SK-N-SH (cell line): Measurements from ENCODE around the gene ARMH3. TPM values are rescaled to one million over a fixed set of nuclear protein-coding genes. Genes with fewer than 3 reads are reported as not detected.

Experiments used
- CTCF ChIA-PET: fragments of 300-600, 350-600 bp; formaldehyde crosslinking; extraction: SDS; loops from one replicate; lab custom pipeline; 2021; lab: Yijun Ruan, JAX
- POLR2A ChIA-PET: fragments of 350-600 bp; sonication (Branson Sonifier 250); formaldehyde crosslinking; extraction: SDS; loops from one replicate; lab custom pipeline; 2020; ENCODE audit warnings: antibody characterized with exemption, inconsistent platforms; lab: Yijun Ruan, JAX
- DNase-seq: peaks from one replicate; pipeline ENCODE4 v3.0.0; 2012
- H2AFZ ChIP-seq: fragments of 200-600 bp; sonication (generic); 2 replicates; pipeline ENCODE4 v1.8.1; 2016; ENCODE audit warnings: antibody characterized with exemption, mild to moderate bottlenecking, low read depth
- H3F3A ChIP-seq: fragments of 200-600 bp; sonication (generic); replicated peaks from 2 replicates; pipeline ENCODE3; 2016; ENCODE audit warnings: antibody characterized with exemption, mild to moderate bottlenecking; ENCODE audit not compliant: insufficient read depth
- H3K27ac ChIP-seq, 2 experiments: fragments of 200-500 bp in 1 of 2; fragments of 200-600 bp in 1 of 2; sonication (Bioruptor generic) in 1 of 2; sonication (generic), shearing (Covaris generic) in 1 of 2; 2 replicates each; pipeline versions ENCODE4 v1.5.1 to v1.6.1; 2014 to 2016; ENCODE audit warnings: low read depth in 2 of 2, inconsistent platforms in 1 of 2, low read length in 1 of 2, mild to moderate bottlenecking in 1 of 2, mixed read lengths in 1 of 2
- H3K27me3 ChIP-seq: fragments of 200-600 bp; sonication (generic), shearing (Covaris generic); 2 replicates; pipeline ENCODE4 v1.6.1; 2016; ENCODE audit warnings: mixed run types; ENCODE audit not compliant: insufficient read depth
- H3K36me3 ChIP-seq, 2 experiments: fragments of 200-500 bp in 1 of 2; fragments of 200-600 bp in 1 of 2; sonication (Bioruptor generic) in 1 of 2; sonication (generic) in 1 of 2; replicated peaks in 1 of 2; 2 replicates each; pipeline versions ENCODE3 to v1.5.1; 2014 to 2016; ENCODE audit warnings: low read length in 1 of 2, mild to moderate bottlenecking in 1 of 2; ENCODE audit not compliant: insufficient read depth in 2 of 2, control insufficient read depth in 1 of 2
- H3K4me1 ChIP-seq, 2 experiments: fragments of 200-500 bp in 1 of 2; fragments of 200-600 bp in 1 of 2; sonication (Bioruptor generic) in 1 of 2; sonication (generic), shearing (Covaris generic) in 1 of 2; 2 replicates each; pipeline versions ENCODE4 v1.5.1 to v1.6.1; 2014 to 2016; ENCODE audit warnings: low read depth in 1 of 2, low read length in 1 of 2, mixed run types in 1 of 2; ENCODE audit not compliant: insufficient read depth in 2 of 2, control insufficient read depth in 1 of 2
- H3K4me2 ChIP-seq: fragments of 200-600 bp; sonication (generic), shearing (Covaris generic); 2 replicates; pipeline ENCODE4 v1.6.1; 2017; ENCODE audit warnings: mixed run types
- H3K4me3 ChIP-seq, 2 experiments: fragments of 200-500 bp in 1 of 2; fragments of 200-600 bp in 1 of 2; sonication (Bioruptor generic) in 1 of 2; sonication (generic), shearing (Covaris generic) in 1 of 2; 2 replicates each; pipeline versions ENCODE4 v1.5.1 to v1.8.1; 2014 to 2016; ENCODE audit warnings: low read depth in 2 of 2, inconsistent platforms in 1 of 2, low read length in 1 of 2, mild to moderate bottlenecking in 1 of 2, mixed read lengths in 1 of 2, moderate library complexity in 1 of 2
- H3K79me2 ChIP-seq: fragments of 200-600 bp; sonication (generic); 2 replicates; pipeline ENCODE4 v1.8.1; 2017; ENCODE audit warnings: mild to moderate bottlenecking; ENCODE audit not compliant: insufficient read depth
- H3K9ac ChIP-seq: fragments of 200-600 bp; sonication (generic); 2 replicates; pipeline ENCODE4 v1.6.1; 2017; ENCODE audit warnings: mixed run types
- H3K9me2 ChIP-seq: fragments of 200-600 bp; sonication (generic); 2 replicates; pipeline ENCODE4 v1.6.1; 2017; ENCODE audit warnings: mixed run types
- H3K9me3 ChIP-seq: fragments of 200-600 bp; sonication (generic); 2 replicates; pipeline ENCODE4 v1.6.1; 2017; ENCODE audit warnings: mixed run types, mild to moderate bottlenecking, moderate library complexity
- H4K20me1 ChIP-seq: fragments of 200-600 bp; sonication (generic); 2 replicates; pipeline ENCODE4 v1.6.1; 2017; ENCODE audit warnings: mild to moderate bottlenecking, mixed run types; ENCODE audit not compliant: insufficient read depth
- FOSL2 ChIP-seq: IDR thresholded peaks from 2 replicates; pipeline ENCODE4 v1.4.0; 2012; ENCODE audit warnings: low read depth, mild to moderate bottlenecking, moderate library complexity, borderline replicate concordance
- FOXM1 ChIP-seq: IDR thresholded peaks from 2 replicates; pipeline ENCODE4 v1.4.0; 2012; ENCODE audit warnings: low read depth, mild to moderate bottlenecking
- JUND ChIP-seq: IDR thresholded peaks from 2 replicates; pipeline ENCODE4 v1.4.0; 2012
- MEF2A ChIP-seq: IDR thresholded peaks from 2 replicates; pipeline ENCODE4 v1.4.0; 2012; ENCODE audit warnings: low read depth, borderline replicate concordance
- RCOR1 ChIP-seq: fragments of 150-350 bp; IDR thresholded peaks from 2 replicates; pipeline ENCODE4 v1.6.1; 2017; ENCODE audit warnings: antibody characterized with exemption, low read length
- SIN3A ChIP-seq: IDR thresholded peaks from 2 replicates; pipeline ENCODE4 v1.6.1; 2012; ENCODE audit warnings: low read depth, mild to moderate bottlenecking, low read length, moderate library complexity, borderline replicate concordance
- WGBS: methylation state at CpG from one replicate; pipeline ENCODE4 v1.1.6; 2017; ENCODE audit warnings: low lambda C conversion rate; 5-methylcytosine and 5-hydroxymethylcytosine counted together
- polyA plus RNA-seq, 3 experiments: library from polyadenylated mRNA; depleted of rRNA; stranded (reverse); fragments of >200 nt; gene quantifications; 2 replicates each; pipeline ENCODE4 v1.2.3, GENCODE V29; 2012
- TF ChIP-seq, protein P1 (sequence below): fragments of 200-600 bp; sonication (generic); IDR thresholded peaks from 2 replicates; pipeline ENCODE4 v1.6.1; 2017; ENCODE audit warnings: antibody characterized with exemption, mild to moderate bottlenecking, moderate library complexity
- TF ChIP-seq, protein P2 (sequence below): IDR thresholded peaks from 2 replicates; pipeline ENCODE4 v1.4.0; 2012; ENCODE audit warnings: low read depth, borderline replicate concordance

The ARMH3 gene
- polyA plus RNA-seq, 1 of the 3 experiments (the other 2 are of a cell fraction) = 12.1 TPM

DNA sequence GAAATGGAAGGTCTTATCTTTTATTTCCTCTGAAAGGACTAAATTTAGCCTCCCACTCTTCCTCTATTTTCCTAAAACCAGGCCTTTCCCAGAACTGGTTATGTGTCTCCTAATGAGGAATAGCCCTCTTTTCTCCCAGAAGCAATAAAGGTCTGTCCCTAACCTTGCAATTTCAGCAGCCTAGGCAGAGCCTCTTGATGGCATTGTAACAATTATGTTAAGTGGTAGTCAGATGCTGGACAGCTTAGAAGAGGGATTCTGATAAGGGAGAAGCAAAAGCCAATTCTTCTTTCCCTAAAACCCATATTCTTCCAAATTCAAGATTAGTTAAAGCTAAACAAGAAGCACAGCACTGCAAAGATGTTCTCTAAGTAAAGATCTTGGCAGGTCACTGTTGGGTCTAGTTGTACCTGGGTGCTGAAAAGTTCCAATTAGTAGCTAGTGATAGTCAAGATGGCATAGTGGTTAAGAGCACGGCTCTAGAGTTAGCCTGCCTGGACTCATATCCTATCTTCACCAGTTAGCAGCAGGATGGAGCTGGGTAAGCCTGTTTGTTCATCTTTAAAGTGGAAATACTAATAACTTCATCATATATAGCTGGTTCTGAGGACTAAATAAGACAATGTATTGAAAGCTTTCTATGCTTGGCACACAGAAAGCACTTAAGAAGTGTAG lies 198.0 kb downstream of the ARMH3 start:
- no peaks in the 10 kb centered on the region for H3K9me2 ChIP-seq
- peaks cover 0 to 19% of the 10 kb centered on the region in 2 experiments for H3K36me3 ChIP-seq
- H2AFZ ChIP-seq = no peak overlapping the region
- ChIA-PET CTCF (interaction anchor here (0.9 to 18.9 kb wide), 7 partner anchors 9 to 644 kb away, joined by 3 to 169 read pairs (median 5); partner anchors contain the start of gene KCNIP2), POLR2A (interaction anchor here (1.0 to 1.1 kb wide), 2 partner anchors 14 to 18 kb away, joined by 3 to 4 read pairs; partner anchors contain the start of gene KCNIP2)
- WGBS = 79% methylated on average over 1 of the region's 1 CpG
- H3K9ac ChIP-seq = no peak overlapping the region
- no peak overlapping the region for H3K27ac ChIP-seq
- DNase-seq = no peak
- H4K20me1 ChIP-seq = no peaks in the 10 kb centered on the region
- TF ChIP-seq RCOR1 = no peak
- TF ChIP-seq, protein P1, sequence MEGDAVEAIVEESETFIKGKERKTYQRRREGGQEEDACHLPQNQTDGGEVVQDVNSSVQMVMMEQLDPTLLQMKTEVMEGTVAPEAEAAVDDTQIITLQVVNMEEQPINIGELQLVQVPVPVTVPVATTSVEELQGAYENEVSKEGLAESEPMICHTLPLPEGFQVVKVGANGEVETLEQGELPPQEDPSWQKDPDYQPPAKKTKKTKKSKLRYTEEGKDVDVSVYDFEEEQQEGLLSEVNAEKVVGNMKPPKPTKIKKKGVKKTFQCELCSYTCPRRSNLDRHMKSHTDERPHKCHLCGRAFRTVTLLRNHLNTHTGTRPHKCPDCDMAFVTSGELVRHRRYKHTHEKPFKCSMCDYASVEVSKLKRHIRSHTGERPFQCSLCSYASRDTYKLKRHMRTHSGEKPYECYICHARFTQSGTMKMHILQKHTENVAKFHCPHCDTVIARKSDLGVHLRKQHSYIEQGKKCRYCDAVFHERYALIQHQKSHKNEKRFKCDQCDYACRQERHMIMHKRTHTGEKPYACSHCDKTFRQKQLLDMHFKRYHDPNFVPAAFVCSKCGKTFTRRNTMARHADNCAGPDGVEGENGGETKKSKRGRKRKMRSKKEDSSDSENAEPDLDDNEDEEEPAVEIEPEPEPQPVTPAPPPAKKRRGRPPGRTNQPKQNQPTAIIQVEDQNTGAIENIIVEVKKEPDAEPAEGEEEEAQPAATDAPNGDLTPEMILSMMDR = no peak
- TF ChIP-seq SIN3A = no peak
- no peaks in the 10 kb centered on the region for H3K4me1 ChIP-seq
- 0 out of 2 replicates have a peak, but pooled peaks cover 3% of the 10 kb centered on the region for H3K9me3 ChIP-seq
- no peaks in the 10 kb centered on the region for H3F3A ChIP-seq
- no peak overlapping the region for H3K4me3 ChIP-seq
- H3K79me2 ChIP-seq = no peaks in the 10 kb centered on the region; the same call in 1 of the 2 replicates
- H3K27me3 ChIP-seq = no peaks in the 10 kb centered on the region
- H3K4me2 ChIP-seq = no peak overlapping the region

GRCh38 chr10:101856626-101857025 lies 199.3 kb downstream of the ARMH3 start:
- H3K4me2 ChIP-seq = no peak overlapping the region
- H3K4me1 ChIP-seq = no peaks in the 10 kb centered on the region
- ChIA-PET POLR2A (no interaction called here), CTCF (interaction anchor here (1.2 to 18.9 kb wide), 5 partner anchors 13 to 217 kb away, joined by 3 to 169 read pairs (median 5); partner anchors contain the start of gene KCNIP2)
- no peak overlapping the region for H3K9ac ChIP-seq
- H3K79me2 ChIP-seq = no peaks in the 10 kb centered on the region
- H3K9me2 ChIP-seq = no peaks in the 10 kb centered on the region
- H3K27ac ChIP-seq = no peak overlapping the region
- H3K9me3 ChIP-seq = 0 out of 2 replicates have a peak, but pooled peaks cover 3% of the 10 kb centered on the region
- peak; percentile 50; the same call in 1 of the 2 replicates for TF ChIP-seq FOSL2
- peak; percentile 32; the same call in 1 of the 2 replicates for TF ChIP-seq JUND
- TF ChIP-seq FOXM1 = no peak
- TF ChIP-seq MEF2A = no peak
- TF ChIP-seq, protein P2, sequence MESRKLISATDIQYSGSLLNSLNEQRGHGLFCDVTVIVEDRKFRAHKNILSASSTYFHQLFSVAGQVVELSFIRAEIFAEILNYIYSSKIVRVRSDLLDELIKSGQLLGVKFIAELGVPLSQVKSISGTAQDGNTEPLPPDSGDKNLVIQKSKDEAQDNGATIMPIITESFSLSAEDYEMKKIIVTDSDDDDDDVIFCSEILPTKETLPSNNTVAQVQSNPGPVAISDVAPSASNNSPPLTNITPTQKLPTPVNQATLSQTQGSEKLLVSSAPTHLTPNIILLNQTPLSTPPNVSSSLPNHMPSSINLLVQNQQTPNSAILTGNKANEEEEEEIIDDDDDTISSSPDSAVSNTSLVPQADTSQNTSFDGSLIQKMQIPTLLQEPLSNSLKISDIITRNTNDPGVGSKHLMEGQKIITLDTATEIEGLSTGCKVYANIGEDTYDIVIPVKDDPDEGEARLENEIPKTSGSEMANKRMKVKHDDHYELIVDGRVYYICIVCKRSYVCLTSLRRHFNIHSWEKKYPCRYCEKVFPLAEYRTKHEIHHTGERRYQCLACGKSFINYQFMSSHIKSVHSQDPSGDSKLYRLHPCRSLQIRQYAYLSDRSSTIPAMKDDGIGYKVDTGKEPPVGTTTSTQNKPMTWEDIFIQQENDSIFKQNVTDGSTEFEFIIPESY = no peak
- no peaks in the 10 kb centered on the region for H4K20me1 ChIP-seq
- no peak for DNase-seq
- H2AFZ ChIP-seq = no peak overlapping the region
- H3K27me3 ChIP-seq = no peaks in the 10 kb centered on the region
- H3K36me3 ChIP-seq = peaks cover 0 to 9% of the 10 kb centered on the region in 2 experiments
- no peaks in the 10 kb centered on the region for H3F3A ChIP-seq
- no peak overlapping the region for H3K4me3 ChIP-seq
